Measurements from ENCODE around the gene MRGPRF.

The MRGPRF gene

DNA sequence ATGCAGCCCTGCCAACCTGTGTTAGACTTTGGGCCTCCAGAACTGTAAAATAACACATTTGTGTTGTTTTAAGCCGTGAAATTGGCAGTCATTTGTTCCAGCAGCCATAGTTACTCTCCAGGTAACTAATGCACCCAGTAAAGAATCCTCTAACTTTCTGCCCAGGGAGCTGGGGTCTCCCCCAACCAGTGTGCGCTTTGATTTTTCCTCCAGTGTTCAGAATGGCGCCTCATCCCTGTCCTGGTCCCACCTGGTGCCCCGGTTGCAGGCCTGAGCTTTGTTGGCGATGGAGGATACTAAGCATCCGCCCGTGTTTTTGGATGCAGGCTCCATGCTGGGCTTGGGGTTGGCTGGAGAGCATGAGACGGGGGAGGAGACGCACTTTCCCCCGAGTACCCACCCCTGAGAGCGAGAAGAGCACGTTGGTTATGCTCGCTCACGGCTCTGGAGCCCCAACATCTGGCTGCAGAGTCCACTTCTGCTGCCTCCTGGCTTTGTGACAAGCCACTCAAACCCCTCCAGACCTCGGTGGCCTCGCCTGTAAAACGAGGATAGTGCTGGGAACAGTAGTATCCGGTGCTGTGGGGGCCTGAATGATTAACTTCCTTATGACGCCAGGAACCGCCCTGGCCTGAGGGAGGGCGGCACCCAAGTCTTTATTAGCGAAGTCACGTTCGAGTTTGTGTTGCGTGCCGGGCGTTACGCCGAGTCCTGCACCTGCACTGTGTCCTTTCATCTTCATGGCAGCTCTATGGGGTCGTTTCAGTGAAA is 58.0 kb downstream of the MRGPRF start:
- POLR2A ChIA-PET, result no interaction called here
- TF ChIP-seq, protein P1, sequence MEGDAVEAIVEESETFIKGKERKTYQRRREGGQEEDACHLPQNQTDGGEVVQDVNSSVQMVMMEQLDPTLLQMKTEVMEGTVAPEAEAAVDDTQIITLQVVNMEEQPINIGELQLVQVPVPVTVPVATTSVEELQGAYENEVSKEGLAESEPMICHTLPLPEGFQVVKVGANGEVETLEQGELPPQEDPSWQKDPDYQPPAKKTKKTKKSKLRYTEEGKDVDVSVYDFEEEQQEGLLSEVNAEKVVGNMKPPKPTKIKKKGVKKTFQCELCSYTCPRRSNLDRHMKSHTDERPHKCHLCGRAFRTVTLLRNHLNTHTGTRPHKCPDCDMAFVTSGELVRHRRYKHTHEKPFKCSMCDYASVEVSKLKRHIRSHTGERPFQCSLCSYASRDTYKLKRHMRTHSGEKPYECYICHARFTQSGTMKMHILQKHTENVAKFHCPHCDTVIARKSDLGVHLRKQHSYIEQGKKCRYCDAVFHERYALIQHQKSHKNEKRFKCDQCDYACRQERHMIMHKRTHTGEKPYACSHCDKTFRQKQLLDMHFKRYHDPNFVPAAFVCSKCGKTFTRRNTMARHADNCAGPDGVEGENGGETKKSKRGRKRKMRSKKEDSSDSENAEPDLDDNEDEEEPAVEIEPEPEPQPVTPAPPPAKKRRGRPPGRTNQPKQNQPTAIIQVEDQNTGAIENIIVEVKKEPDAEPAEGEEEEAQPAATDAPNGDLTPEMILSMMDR (IDR thresholded peaks at IDR 0.05; ENCODE audit: control extremely low read depth, extremely low read depth, low read depth, missing control alignments), result no peak
- DNase-seq (ENCODE audit: extremely low spot score), result no peak
- CTCF ChIA-PET, result interaction anchor here (1.2 to 1.5 kb wide), 3 partner anchors 18 to 299 kb away, joined by 3 read pairs; no protein-coding TSS in a partner anchor

Measured in GM10248 (cell line).